Measurements from ENCODE around the gene FLT4.

GRCh38 chr5:180644129-180644824 lies 5.1 kb downstream of the FLT4 start:
- TF ChIP-seq ATF3 (IDR thresholded peaks at IDR 0.05): no peak
- TF ChIP-seq CTCF (IDR thresholded peaks at IDR 0.05; ENCODE audit: low read depth, low read length, missing input control): no peak
- TF ChIP-seq JUND (IDR thresholded peaks at IDR 0.05): no peak
- no peak for TF ChIP-seq MAX (IDR thresholded peaks at IDR 0.05)
- TF ChIP-seq SP1 (IDR thresholded peaks at IDR 0.05): no peak
- no peak for TF ChIP-seq RAD21 (IDR thresholded peaks at IDR 0.05)
- TF ChIP-seq TAF1 (conservative IDR thresholded peaks at IDR 0.05): no peak

All from liver (tissue), 3 donors.